SK-N-SH (cell line): ENCODE results near the gene ABCG1. TPM values are rescaled to one million over a fixed set of nuclear protein-coding genes. Genes with fewer than 3 reads are reported as not detected.

ENCODE experiments used
- CTCF ChIA-PET: fragments of 300-600, 350-600 bp; formaldehyde crosslinking; extraction: SDS; loops from one replicate; lab custom pipeline; 2021; lab: Yijun Ruan, JAX
- POLR2A ChIA-PET: fragments of 350-600 bp; sonication (Branson Sonifier 250); formaldehyde crosslinking; extraction: SDS; loops from one replicate; lab custom pipeline; 2020; ENCODE audit warnings: antibody characterized with exemption, inconsistent platforms; lab: Yijun Ruan, JAX
- DNase-seq: peaks from one replicate; pipeline ENCODE4 v3.0.0; 2012
- H2AFZ ChIP-seq: fragments of 200-600 bp; sonication (generic); 2 replicates; pipeline ENCODE4 v1.8.1; 2016; ENCODE audit warnings: antibody characterized with exemption, mild to moderate bottlenecking, low read depth
- H3F3A ChIP-seq: fragments of 200-600 bp; sonication (generic); replicated peaks from 2 replicates; pipeline ENCODE3; 2016; ENCODE audit warnings: antibody characterized with exemption, mild to moderate bottlenecking; ENCODE audit not compliant: insufficient read depth
- H3K27ac ChIP-seq, 2 experiments: fragments of 200-500 bp in 1 of 2; fragments of 200-600 bp in 1 of 2; sonication (Bioruptor generic) in 1 of 2; sonication (generic), shearing (Covaris generic) in 1 of 2; 2 replicates each; pipeline versions ENCODE4 v1.5.1 to v1.6.1; 2014 to 2016; ENCODE audit warnings: low read depth in 2 of 2, inconsistent platforms in 1 of 2, low read length in 1 of 2, mild to moderate bottlenecking in 1 of 2, mixed read lengths in 1 of 2
- H3K27me3 ChIP-seq: fragments of 200-600 bp; sonication (generic), shearing (Covaris generic); 2 replicates; pipeline ENCODE4 v1.6.1; 2016; ENCODE audit warnings: mixed run types; ENCODE audit not compliant: insufficient read depth
- H3K36me3 ChIP-seq, 2 experiments: fragments of 200-500 bp in 1 of 2; fragments of 200-600 bp in 1 of 2; sonication (Bioruptor generic) in 1 of 2; sonication (generic) in 1 of 2; replicated peaks in 1 of 2; 2 replicates each; pipeline versions ENCODE3 to v1.5.1; 2014 to 2016; ENCODE audit warnings: low read length in 1 of 2, mild to moderate bottlenecking in 1 of 2; ENCODE audit not compliant: insufficient read depth in 2 of 2, control insufficient read depth in 1 of 2
- H3K4me1 ChIP-seq, 2 experiments: fragments of 200-500 bp in 1 of 2; fragments of 200-600 bp in 1 of 2; sonication (Bioruptor generic) in 1 of 2; sonication (generic), shearing (Covaris generic) in 1 of 2; 2 replicates each; pipeline versions ENCODE4 v1.5.1 to v1.6.1; 2014 to 2016; ENCODE audit warnings: low read depth in 1 of 2, low read length in 1 of 2, mixed run types in 1 of 2; ENCODE audit not compliant: insufficient read depth in 2 of 2, control insufficient read depth in 1 of 2
- H3K4me2 ChIP-seq: fragments of 200-600 bp; sonication (generic), shearing (Covaris generic); 2 replicates; pipeline ENCODE4 v1.6.1; 2017; ENCODE audit warnings: mixed run types
- H3K4me3 ChIP-seq, 2 experiments: fragments of 200-500 bp in 1 of 2; fragments of 200-600 bp in 1 of 2; sonication (Bioruptor generic) in 1 of 2; sonication (generic), shearing (Covaris generic) in 1 of 2; 2 replicates each; pipeline versions ENCODE4 v1.5.1 to v1.8.1; 2014 to 2016; ENCODE audit warnings: low read depth in 2 of 2, inconsistent platforms in 1 of 2, low read length in 1 of 2, mild to moderate bottlenecking in 1 of 2, mixed read lengths in 1 of 2, moderate library complexity in 1 of 2
- H3K79me2 ChIP-seq: fragments of 200-600 bp; sonication (generic); 2 replicates; pipeline ENCODE4 v1.8.1; 2017; ENCODE audit warnings: mild to moderate bottlenecking; ENCODE audit not compliant: insufficient read depth
- H3K9ac ChIP-seq: fragments of 200-600 bp; sonication (generic); 2 replicates; pipeline ENCODE4 v1.6.1; 2017; ENCODE audit warnings: mixed run types
- H3K9me2 ChIP-seq: fragments of 200-600 bp; sonication (generic); 2 replicates; pipeline ENCODE4 v1.6.1; 2017; ENCODE audit warnings: mixed run types
- H3K9me3 ChIP-seq: fragments of 200-600 bp; sonication (generic); 2 replicates; pipeline ENCODE4 v1.6.1; 2017; ENCODE audit warnings: mixed run types, mild to moderate bottlenecking, moderate library complexity
- H4K20me1 ChIP-seq: fragments of 200-600 bp; sonication (generic); 2 replicates; pipeline ENCODE4 v1.6.1; 2017; ENCODE audit warnings: mild to moderate bottlenecking, mixed run types; ENCODE audit not compliant: insufficient read depth
- CHD2 ChIP-seq: fragments of 150-350 bp; IDR thresholded peaks from 2 replicates; pipeline ENCODE4 v1.6.1; 2018; ENCODE audit warnings: low read length; ENCODE audit not compliant: partially characterized antibody
- EZH2phosphoT487 ChIP-seq: fragments of 200-600 bp; sonication (generic); IDR thresholded peaks from 2 replicates; pipeline ENCODE4 v1.6.1; 2017; ENCODE audit warnings: low read depth, mixed run types, mild to moderate bottlenecking, antibody characterized with exemption, moderate library complexity, borderline replicate concordance
- FOSL2 ChIP-seq: IDR thresholded peaks from 2 replicates; pipeline ENCODE4 v1.4.0; 2012; ENCODE audit warnings: low read depth, mild to moderate bottlenecking, moderate library complexity, borderline replicate concordance
- FOXM1 ChIP-seq: IDR thresholded peaks from 2 replicates; pipeline ENCODE4 v1.4.0; 2012; ENCODE audit warnings: low read depth, mild to moderate bottlenecking
- GABPA ChIP-seq: IDR thresholded peaks from 2 replicates; pipeline ENCODE4 v1.4.0; 2012; ENCODE audit warnings: low read depth, mild to moderate bottlenecking
- GATA2 ChIP-seq: sonication (generic); formaldehyde crosslinking; IDR thresholded peaks from 2 replicates; pipeline ENCODE4 v1.5.0; 2020; ENCODE audit warnings: mild to moderate bottlenecking, missing genetic modification reagents
- MEF2A ChIP-seq: IDR thresholded peaks from 2 replicates; pipeline ENCODE4 v1.4.0; 2012; ENCODE audit warnings: low read depth, borderline replicate concordance
- MXI1 ChIP-seq: IDR thresholded peaks from 2 replicates; pipeline ENCODE4 v1.6.1; 2012; ENCODE audit warnings: mild to moderate bottlenecking, low read depth, low read length, improper control_type of control experiment
- NRF1 ChIP-seq: IDR thresholded peaks from 2 replicates; pipeline ENCODE4 v1.6.1; 2012; ENCODE audit warnings: low read depth, mild to moderate bottlenecking, low read length
- RAD21 ChIP-seq: IDR thresholded peaks from 2 replicates; pipeline ENCODE4 v1.6.1; 2012; ENCODE audit warnings: mild to moderate bottlenecking, low read length
- RFX5 ChIP-seq: IDR thresholded peaks from 2 replicates; pipeline ENCODE4 v1.6.1; 2012; ENCODE audit warnings: mild to moderate bottlenecking, improper control_type of control experiment, low read length
- RXRA ChIP-seq: IDR thresholded peaks from 2 replicates; pipeline ENCODE4 v1.4.0; 2012; ENCODE audit warnings: low read depth, mild to moderate bottlenecking, borderline replicate concordance
- SIN3A ChIP-seq: IDR thresholded peaks from 2 replicates; pipeline ENCODE4 v1.6.1; 2012; ENCODE audit warnings: low read depth, mild to moderate bottlenecking, low read length, moderate library complexity, borderline replicate concordance
- SMC3 ChIP-seq: IDR thresholded peaks from 2 replicates; pipeline ENCODE4 v1.6.1; 2012; ENCODE audit warnings: low read depth, low read length, improper control_type of control experiment
- TAF1 ChIP-seq: IDR thresholded peaks from 2 replicates; pipeline ENCODE4 v1.6.1; 2012; ENCODE audit warnings: low read depth, mild to moderate bottlenecking, low read length, moderate library complexity, borderline replicate concordance
- TEAD4 ChIP-seq: IDR thresholded peaks from 2 replicates; pipeline ENCODE4 v1.4.0; 2012; ENCODE audit warnings: mild to moderate bottlenecking, borderline replicate concordance; ENCODE audit not compliant: insufficient read depth
- WGBS: methylation state at CpG from one replicate; pipeline ENCODE4 v1.1.6; 2017; ENCODE audit warnings: low lambda C conversion rate; 5-methylcytosine and 5-hydroxymethylcytosine counted together
- polyA plus RNA-seq, 3 experiments: library from polyadenylated mRNA; depleted of rRNA; stranded (reverse); fragments of >200 nt; gene quantifications; 2 replicates each; pipeline ENCODE4 v1.2.3, GENCODE V29; 2012
- TF ChIP-seq, protein P1 (sequence below): IDR thresholded peaks from 2 replicates; pipeline ENCODE4 v1.6.1; 2012; ENCODE audit warnings: mild to moderate bottlenecking, low read depth, low read length, moderate library complexity
- TF ChIP-seq, protein P2 (sequence below): IDR thresholded peaks from 2 replicates; pipeline ENCODE4 v1.4.0; 2012; ENCODE audit warnings: low read depth
- TF ChIP-seq, protein P3 (sequence below): fragments of 150-350 bp; IDR thresholded peaks from 2 replicates; pipeline ENCODE4 v1.6.1; 2017; ENCODE audit warnings: antibody characterized with exemption, low read length, low read depth, borderline replicate concordance

The ABCG1 gene
- polyA plus RNA-seq, 1 of the 3 experiments (the other 2 are of a cell fraction) = 0.07 TPM

DNA sequence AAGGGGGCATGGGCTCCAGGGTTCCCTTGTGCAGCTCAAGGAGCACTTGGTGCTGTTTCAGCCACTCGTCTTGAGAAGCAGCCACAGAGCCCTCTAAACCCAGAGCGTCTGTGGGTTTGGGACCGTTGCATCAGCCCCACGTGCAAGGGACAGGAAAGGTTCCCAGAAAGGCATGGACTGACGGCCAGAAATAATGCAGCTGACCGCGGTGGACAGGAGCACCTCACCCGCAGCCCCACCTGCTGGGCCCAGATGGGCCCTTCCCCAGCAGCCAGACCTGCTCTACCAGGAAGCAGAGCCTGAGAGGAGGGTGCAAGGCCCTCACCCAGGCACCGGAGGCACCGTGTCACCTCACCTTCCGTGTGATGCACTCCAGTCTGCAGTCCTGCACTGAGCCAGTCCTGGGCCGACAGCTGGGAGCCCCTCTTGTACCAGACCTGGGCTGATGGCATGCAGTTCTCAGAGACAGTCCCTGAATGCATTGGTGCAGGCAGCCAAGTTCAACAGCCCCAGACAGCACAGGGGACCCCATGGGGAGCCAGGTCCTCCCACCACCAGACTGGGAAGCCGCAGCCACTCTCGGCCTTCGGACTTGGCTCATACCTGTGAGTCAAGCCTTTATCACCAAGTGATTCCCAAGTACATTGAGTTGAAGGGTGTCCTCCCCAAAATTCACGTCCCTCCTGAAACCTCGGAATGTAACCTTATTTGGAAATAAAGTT, 101.1 kb downstream of the ABCG1 start:
- Histone ChIP-seq H3K4me1 (no peaks in the 10 kb centered on the region), H3K79me2 (no peaks in the 10 kb centered on the region), H3K27ac (no peak overlapping the region), H2AFZ (no peak overlapping the region), H3K9ac (no peak overlapping the region), H3F3A (no peaks in the 10 kb centered on the region), H3K4me3 (no peak overlapping the region), H3K9me2 (no peaks in the 10 kb centered on the region), H4K20me1 (no peaks in the 10 kb centered on the region), H3K27me3 (no peaks in the 10 kb centered on the region), H3K4me2 (no peak overlapping the region), H3K9me3 (no peaks in the 10 kb centered on the region), H3K36me3 (no peaks in the 10 kb centered on the region)
- ChIA-PET CTCF (interaction anchor here (2.3 kb wide), 1 partner anchor 10 kb away, joined by 12 read pairs; no protein-coding TSS in a partner anchor), POLR2A (no interaction called here)
- TF ChIP-seq RAD21 (no peak), FOXM1 (no peak), RFX5 (no peak), CHD2 (no peak), MEF2A (no peak), SMC3 (no peak), GATA2 (CRISPR knock-in tag) (no peak), GABPA (no peak), MXI1 (no peak), TEAD4 (no peak), RXRA (no peak), FOSL2 (no peak), TAF1 (no peak), SIN3A (no peak), NRF1 (no peak), EZH2phosphoT487 (no peak)
- TF ChIP-seq, protein P1, sequence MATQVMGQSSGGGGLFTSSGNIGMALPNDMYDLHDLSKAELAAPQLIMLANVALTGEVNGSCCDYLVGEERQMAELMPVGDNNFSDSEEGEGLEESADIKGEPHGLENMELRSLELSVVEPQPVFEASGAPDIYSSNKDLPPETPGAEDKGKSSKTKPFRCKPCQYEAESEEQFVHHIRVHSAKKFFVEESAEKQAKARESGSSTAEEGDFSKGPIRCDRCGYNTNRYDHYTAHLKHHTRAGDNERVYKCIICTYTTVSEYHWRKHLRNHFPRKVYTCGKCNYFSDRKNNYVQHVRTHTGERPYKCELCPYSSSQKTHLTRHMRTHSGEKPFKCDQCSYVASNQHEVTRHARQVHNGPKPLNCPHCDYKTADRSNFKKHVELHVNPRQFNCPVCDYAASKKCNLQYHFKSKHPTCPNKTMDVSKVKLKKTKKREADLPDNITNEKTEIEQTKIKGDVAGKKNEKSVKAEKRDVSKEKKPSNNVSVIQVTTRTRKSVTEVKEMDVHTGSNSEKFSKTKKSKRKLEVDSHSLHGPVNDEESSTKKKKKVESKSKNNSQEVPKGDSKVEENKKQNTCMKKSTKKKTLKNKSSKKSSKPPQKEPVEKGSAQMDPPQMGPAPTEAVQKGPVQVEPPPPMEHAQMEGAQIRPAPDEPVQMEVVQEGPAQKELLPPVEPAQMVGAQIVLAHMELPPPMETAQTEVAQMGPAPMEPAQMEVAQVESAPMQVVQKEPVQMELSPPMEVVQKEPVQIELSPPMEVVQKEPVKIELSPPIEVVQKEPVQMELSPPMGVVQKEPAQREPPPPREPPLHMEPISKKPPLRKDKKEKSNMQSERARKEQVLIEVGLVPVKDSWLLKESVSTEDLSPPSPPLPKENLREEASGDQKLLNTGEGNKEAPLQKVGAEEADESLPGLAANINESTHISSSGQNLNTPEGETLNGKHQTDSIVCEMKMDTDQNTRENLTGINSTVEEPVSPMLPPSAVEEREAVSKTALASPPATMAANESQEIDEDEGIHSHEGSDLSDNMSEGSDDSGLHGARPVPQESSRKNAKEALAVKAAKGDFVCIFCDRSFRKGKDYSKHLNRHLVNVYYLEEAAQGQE = no peak
- TF ChIP-seq, protein P2, sequence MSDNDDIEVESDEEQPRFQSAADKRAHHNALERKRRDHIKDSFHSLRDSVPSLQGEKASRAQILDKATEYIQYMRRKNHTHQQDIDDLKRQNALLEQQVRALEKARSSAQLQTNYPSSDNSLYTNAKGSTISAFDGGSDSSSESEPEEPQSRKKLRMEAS = no peak
- TF ChIP-seq, protein P3, sequence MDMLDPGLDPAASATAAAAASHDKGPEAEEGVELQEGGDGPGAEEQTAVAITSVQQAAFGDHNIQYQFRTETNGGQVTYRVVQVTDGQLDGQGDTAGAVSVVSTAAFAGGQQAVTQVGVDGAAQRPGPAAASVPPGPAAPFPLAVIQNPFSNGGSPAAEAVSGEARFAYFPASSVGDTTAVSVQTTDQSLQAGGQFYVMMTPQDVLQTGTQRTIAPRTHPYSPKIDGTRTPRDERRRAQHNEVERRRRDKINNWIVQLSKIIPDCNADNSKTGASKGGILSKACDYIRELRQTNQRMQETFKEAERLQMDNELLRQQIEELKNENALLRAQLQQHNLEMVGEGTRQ = no peak
- no peak for DNase-seq
- 57% methylated on average over 7 of the region's 17 CpGs for WGBS
